ENCODE measurements around the gene TNFAIP2.
"Not testable (repeated sequence)": the region's sequence is repeated elsewhere in the genome, so short reads cannot be mapped to it uniquely, and the experiment has no call there.

TNFAIP2 gene

DNA sequence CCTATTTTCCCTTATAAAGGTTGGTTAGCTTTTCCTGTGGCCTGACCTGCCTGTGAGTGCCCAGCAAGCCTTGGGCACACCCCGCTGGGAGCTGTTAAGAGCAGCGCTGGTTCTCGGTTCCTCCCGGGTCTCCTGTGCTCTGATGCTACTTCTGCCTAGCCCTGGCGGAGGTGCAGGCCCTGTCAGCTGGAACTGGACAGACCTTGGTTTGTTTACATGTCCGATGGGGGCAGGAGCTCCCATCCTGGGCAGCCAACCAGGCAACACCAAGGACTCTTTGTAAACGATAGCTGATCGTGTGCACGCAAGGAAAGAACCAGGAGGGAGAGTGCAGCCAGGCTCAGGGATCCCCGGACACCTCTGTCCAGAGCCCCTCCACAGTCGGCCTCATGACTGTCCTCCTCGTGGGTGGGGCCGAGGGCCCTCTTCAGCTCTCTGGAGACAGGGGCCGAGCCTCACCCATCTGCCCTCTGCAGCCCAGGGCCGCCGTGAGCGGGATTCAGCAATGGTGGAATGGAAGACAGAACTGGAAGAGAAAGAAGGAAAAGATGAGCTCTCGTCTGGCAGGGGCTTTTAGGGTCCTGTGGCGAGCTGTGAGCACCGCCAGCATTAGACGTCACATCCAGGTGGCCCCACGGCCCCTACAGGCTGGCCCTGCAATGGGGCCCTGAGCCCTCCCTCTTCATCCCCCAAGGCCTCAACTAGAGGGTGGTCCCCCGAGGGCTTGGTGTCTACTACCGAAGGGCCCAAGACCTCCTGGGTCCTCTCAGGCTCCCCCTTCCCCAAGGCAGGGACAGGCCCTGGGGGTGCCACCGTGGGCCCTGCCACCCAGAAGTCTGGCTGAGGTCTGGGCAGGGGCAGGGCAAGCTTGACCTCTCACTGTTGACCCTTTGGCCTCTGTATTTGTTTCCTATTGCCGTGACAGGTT is 12.3 kb downstream of the TNFAIP2 start:
- DNase-seq = no peak

DNA sequence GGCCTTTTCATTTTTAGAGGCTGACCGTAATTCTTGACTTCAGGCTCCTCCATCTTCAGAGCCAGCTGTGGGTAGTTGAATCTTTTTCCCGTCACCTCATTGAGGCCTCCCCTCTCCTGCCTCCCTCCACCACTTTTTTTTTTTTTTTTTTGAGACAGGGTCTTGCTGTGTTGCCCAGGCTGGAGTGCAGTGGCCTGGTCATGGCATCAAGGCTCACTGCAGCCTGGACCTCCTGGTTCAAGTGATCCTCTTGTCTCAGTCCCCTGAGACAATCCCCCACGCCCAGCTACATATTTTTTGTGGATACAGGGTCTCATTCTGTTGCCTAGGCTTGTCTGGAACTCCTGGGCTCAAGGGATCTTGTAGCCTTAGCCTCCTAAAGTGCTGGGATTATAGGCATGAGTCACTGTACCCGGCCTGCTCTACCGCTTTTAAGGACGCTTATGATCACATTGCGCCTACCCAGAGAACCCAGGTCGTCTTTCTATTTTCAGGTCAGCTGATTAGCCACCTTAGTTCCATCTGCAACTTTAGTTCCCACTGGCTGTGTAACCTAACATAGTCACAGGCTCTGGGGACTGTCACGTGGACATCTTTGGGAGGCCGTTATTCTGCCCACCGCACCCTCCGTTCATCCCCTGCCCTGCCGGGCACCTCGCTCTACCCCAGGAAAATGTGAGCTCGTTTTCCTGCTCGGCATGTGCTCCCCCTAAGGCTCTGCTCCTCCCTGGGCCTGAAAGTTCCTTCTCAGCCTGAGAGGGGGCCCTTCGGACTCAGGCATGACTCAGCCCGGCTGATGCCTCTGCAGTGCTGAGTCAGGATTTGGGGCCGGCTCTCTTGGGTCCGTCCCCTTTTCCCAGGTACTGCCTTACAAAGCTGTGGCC is 13.4 kb downstream of the TNFAIP2 start:
- DNase-seq = no peak

- no peak for DNase-seq
These were observed 14.5 kb downstream of the TNFAIP2 start for GRCh38 chr14:103137689-103138300.

DNA sequence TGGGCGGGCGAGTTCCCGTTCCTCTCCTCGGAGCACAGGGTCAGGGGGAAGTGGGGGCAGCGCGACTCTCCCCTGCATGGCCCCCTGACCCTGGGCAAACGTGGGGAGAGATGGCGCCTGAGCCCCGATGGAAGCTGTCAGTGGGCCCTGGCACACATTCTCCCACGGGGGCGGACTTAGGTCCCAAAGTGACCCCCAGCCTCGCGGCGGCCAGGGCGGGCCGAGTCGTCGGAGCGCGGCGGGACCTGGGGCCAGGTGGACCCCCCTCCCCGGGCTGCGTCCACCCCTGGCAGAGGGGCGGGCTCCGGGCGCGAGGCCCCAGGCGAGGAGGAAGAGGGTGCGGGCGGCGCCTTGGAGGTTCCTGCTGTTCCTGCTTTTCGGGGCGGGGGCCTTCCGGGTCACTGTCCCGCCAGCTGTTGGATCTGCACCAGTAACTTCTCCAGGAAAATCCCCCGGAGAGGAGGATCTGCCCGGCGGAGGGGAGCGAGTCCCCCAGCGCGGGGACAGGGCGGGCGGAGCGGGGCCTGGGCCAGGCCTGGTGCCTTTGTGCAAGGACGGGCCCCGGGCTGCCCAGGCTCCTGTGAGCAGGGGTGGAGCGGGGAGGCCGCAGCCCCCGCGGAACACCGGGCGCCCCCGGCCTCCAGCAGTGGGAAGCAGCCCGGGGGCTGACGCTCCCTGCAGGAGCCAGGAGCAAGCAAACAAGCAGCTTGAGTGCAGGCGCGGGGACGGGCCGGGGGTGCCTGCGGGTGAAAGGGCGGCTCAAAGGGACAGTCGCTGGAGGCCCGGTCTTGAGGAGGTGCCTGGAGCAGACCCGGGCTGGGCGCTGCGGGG is 15.3 kb downstream of the TNFAIP2 start:
- DNase-seq = no peak

DNA sequence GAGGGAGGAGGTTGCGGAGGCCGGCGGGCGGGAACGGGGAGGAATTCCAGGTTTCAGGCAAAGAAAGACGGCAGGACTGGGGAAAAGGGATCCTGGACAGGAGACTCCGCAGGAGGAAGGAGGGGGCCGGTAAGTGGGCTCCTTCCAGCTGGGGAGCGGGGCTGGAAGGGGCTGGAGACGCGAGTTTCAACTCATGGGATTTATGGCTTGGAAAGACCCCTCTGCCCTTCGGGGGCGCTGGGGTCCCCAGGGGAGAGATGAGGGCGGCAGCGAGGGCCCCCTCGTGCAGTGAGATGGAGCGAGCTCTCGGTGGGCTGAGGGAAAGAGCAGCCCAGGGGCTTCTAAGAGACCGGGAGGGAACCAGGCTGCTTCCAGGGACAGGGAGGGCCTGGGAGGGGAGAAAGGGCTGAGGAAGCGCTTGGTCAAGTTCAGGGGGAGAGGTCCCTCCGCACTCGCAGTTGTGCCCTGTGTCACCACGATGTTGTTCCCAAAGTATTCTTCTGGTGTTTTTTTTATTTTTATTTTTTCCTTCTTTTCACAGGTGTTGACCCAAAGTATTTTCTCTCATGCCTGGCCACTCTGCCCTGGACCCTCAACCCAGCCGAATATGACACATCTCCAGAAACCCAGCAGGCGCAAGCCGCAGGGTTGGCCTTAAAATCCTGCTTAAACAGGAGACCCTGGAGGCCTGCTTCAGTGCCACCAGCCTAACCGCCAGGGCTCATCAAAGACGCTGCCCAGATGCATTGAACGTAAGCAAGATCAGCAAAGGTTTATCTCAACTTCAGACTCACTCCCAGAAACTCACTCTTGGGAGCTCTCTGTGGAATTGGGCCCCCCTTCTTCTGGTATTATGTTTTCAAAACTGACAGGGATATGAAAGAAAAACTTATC is 16.1 kb downstream of the TNFAIP2 start:
- no peak for DNase-seq

DNA sequence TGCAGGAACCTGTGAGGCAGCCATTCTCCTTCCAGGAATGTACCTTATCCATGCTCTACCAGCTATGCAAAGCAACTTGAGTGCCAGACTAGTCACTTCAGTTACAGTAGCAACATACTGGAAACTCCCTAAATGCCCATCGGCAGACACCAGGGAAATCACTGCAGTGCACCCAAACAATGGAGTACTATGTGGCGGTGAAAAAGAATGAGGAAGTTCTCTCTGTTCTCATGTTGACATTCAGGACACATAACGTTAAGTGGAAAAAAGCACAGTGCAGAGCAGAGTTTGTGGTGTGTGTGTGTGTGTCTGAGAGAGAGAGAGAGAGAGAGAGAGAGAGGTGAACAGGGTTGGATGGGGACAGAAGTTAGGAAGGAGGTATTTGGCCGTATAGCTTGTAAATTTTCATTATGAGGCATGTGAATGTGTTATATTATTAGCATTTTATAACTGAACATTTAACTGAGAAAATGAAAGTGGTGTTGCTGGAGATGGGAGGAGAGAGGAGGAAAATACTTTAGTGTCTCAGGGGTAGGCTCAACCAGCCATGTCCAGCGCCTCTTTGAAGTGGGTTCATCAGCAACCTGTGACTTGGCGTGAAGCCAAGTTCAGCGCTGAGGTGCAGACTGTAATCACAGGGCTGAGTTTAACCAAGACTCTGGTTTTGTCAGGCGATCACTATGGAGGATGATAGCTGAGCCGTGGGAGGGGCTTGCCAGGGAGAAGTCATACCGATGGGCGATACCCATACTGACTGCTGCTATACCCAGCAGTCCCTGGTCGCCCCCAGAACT is 17.3 kb downstream of the TNFAIP2 start:
- DNase-seq = no peak

GRCh38 chr14:103141117-103141796 is 18.0 kb downstream of the TNFAIP2 start:
- no peak for DNase-seq

DNA sequence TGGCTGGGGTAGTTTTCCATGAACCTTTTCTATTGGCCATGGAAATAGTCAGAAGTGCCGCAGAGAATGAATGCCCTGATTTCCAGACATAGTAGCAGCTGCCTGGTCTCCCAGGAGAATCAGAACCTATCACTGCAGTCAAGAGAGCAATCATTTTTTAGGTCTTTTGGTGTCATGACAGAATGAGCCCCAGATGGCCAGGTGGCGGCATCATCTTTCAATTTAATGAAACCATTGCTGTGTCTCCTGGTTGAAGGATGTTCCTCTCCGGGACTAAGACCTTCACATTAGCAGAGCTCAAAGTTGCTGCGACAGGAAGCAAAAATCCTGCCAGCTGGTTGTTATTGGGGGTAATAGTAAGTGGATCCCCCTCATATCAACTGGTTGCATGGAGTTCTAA is 18.8 kb downstream of the TNFAIP2 start:
- DNase-seq = no peak

DNA sequence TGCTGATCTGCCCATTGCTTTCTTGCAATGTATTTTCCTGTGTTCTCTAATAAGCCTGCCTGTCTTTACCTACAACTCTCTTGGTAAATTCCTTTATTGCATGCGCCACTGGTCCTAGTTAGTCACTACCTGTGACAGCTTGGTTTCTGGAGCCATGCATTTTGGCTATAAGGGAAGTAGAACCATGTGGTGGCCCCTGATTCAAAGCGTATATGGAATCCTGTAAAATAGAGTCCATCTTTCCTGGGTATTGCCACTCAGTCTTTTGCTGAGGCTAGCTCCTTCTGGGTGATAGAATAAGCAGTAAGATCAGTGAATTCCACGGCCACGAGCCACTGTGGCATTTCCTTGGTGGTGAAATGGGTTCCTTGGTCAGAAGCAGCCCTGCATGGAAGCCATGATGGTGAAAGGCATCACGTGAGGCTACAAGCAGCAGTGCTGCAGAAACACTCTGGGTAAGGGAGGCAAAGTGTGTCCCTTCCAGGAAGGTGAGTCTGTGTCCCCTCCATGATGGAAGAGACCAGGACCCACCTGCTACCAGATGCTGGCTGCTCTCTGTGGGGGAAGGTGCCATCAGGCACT is 19.6 kb downstream of the TNFAIP2 start:
- no peak for DNase-seq

DNA sequence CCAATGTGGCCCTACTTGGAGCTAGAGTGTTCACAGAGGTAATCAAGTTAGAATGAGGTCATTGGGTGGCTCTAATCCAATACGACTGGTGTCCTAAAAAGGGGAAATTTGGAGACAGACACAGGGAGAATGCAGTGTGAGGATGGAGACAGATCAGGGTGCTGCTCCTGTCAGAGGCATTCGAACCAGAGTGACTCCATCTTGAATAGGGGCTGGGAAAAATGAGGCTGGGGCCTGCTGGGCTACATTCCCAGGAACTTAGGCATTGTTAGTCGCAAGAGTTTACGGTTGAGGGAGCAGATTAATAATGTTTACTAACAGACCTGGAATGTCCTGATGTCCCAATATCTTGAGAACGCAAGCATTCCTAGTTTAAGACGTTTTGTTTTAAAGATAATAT is 20.2 kb downstream of the TNFAIP2 start:
- DNase-seq = no peak

- DNase-seq = no peak
These were observed 20.8 kb downstream of the TNFAIP2 start for GRCh38 chr14:103144085-103144484.

GRCh38 chr14:103146141-103146709 is 23.0 kb downstream of the TNFAIP2 start:
- DNase-seq = no peak

DNA sequence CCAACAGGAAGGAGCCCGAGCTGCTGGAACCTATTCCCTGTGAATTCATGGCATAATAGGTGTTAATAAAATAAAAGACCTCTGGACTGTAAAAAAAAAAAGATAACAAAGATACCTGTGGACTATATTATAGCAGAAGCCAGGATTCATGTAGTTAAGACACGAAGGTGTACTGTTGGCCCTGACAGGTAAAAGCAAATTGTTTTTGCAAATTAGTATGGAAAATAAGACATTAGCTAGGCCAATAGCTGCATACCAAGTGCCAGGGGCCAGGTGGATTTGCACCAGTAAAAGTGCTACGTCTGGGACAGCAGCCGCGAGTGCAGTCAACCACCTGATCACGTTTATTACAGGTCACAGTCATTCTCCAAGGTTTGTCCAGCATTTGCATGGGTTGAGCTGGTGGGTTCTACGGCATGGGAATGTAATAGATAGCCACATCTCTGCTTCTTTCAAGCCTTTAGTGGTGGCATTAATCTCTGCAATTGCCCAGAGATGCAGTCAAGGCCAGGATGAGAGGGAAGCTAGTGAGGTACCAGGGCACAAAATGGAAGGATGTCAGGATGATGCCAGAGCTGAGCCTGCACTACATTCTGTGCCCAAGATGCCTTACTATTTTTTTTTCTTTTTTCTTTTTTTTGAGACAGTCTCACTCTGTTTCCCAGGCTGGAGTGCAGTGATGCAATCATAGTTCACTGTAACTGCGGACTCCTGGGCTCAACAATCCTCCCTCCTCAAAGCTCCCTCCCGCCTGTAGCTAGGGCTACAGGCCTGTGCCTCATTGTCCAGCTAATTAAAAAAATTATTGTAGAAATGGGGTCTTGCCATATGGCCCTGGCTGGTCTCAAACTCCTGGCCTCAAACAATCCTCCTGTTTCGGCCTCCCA is 26.3 kb downstream of the TNFAIP2 start:
- DNase-seq = no peak

- no peak for DNase-seq
These were observed 28.1 kb downstream of the TNFAIP2 start for GRCh38 chr14:103151270-103151945.

GRCh38 chr14:103155010-103155409 is 31.7 kb downstream of the TNFAIP2 start:
- no peak for DNase-seq

DNA sequence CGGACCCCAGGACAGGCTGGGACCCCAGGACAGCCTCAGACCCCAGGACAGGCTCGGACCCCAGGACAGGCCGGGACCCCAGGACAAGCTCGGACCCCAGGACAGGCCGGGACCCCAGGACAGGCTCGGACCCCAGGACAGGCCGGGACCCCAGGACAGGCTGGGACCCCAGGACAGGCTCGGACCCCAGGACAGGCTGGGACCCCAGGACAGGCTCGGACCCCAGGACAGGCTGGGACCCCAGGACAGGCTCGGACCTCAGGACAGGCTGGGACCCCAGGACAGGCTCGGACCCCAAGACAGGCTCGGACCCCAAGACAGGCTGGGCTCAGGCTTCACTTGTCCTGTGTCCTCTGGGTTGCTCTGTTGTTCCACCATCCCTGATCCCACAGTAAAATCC is 32.2 kb downstream of the TNFAIP2 start:
- not testable (repeated sequence) for DNase-seq

GRCh38 chr14:103155826-103156394 is 32.6 kb downstream of the TNFAIP2 start:
- no peak for DNase-seq

Measured in effector CD8-positive, alpha-beta T cell (primary cell).